Glutamatergic neuron (in vitro differentiated cells): ENCODE measurements around the gene BBX. TPM values are rescaled to one million over a fixed set of nuclear protein-coding genes. Genes with fewer than 3 reads are reported as not detected.

Experiments used
- DNase-seq: peaks from one replicate; pipeline ENCODE4 v3.0.0; 2022
- H3K27ac Mint-ChIP-seq: one replicate; pipeline ENCODE4 v1.8.0; 2020; ENCODE audit warnings: mild to moderate bottlenecking, mixed read lengths, inconsistent platforms; ENCODE audit not compliant: unreplicated experiment
- H3K27me3 Mint-ChIP-seq: one replicate; pipeline ENCODE4 v1.8.0; 2020; ENCODE audit warnings: mild to moderate bottlenecking, moderate library complexity, mixed read lengths, inconsistent platforms; ENCODE audit not compliant: unreplicated experiment
- H3K36me3 Mint-ChIP-seq: one replicate; pipeline ENCODE4 v1.8.0; 2020; ENCODE audit warnings: mild to moderate bottlenecking, mixed read lengths, inconsistent platforms; ENCODE audit not compliant: unreplicated experiment
- H3K4me1 Mint-ChIP-seq: one replicate; pipeline ENCODE4 v1.8.0; 2020; ENCODE audit warnings: mild to moderate bottlenecking, low read depth, mixed read lengths, inconsistent platforms; ENCODE audit not compliant: unreplicated experiment
- H3K4me3 Mint-ChIP-seq: one replicate; pipeline ENCODE4 v1.8.0; 2020; ENCODE audit warnings: mild to moderate bottlenecking, mixed read lengths, inconsistent platforms; ENCODE audit not compliant: unreplicated experiment
- H3K9me3 Mint-ChIP-seq: one replicate; pipeline ENCODE4 v1.8.0; 2020; ENCODE audit warnings: mild to moderate bottlenecking, moderate library complexity, mixed read lengths, inconsistent platforms; ENCODE audit not compliant: unreplicated experiment
- CTCF ChIP-seq: fragments of 200-600 bp; sonication (generic); IDR thresholded peaks from one replicate; pipeline ENCODE4 v1.5.0; 2021; ENCODE audit not compliant: partially characterized antibody, unreplicated experiment
- total RNA-seq: library from RNA; stranded (reverse); fragmentation: NEBNext Ultra II Directional; extraction: Animal tissue kit (Norgen Biotek cat#: 25700); gene quantifications from one replicate; pipeline ENCODE4 v1.2.1, GENCODE V29; 2021; ENCODE audit not compliant: unreplicated experiment

BBX gene
- total RNA-seq, 1 donor from 2014 or later, result 71.0 TPM

DNA sequence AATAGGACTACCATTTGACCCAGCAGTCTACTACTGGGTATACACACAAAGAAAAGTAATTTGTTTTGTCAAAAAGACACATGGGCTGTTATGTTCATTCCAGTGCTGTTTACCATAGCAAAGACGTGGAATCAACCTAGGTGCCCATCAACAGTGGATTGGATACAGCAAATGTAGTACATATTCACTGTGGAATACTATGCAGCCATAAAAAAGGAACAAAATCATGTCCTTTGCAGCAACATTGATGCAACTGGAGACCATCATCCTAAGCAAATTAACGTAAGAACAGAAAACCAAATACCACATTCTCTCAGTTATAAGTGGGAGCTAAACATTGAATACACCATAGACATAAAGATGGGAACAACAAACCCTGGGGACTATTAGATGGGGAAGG is 25.8 kb downstream of the BBX start:
- Mint-ChIP-seq H3K9me3 (no peaks in the 10 kb centered on the region), H3K27ac (no peak overlapping the region), H3K36me3 (no peaks in the 10 kb centered on the region), H3K27me3 (peaks cover 2% of the 10 kb centered on the region), H3K4me3 (no peak overlapping the region), H3K4me1 (no peaks in the 10 kb centered on the region)
- no peak for TF ChIP-seq CTCF
- DNase-seq, result no peak

GRCh38 chr3:107555359-107555758 is 32.6 kb downstream of the BBX start:
- DNase-seq, result no peak
- Mint-ChIP-seq H3K9me3 (no peaks in the 10 kb centered on the region), H3K4me1 (peaks cover 2% of the 10 kb centered on the region), H3K36me3 (no peaks in the 10 kb centered on the region), H3K4me3 (no peak overlapping the region), H3K27me3 (no peaks in the 10 kb centered on the region), H3K27ac (no peak overlapping the region)
- no peak for TF ChIP-seq CTCF

- Mint-ChIP-seq H3K4me1 (peaks cover 2% of the 10 kb centered on the region), H3K27ac (no peak overlapping the region), H3K4me3 (no peak overlapping the region), H3K36me3 (no peaks in the 10 kb centered on the region), H3K27me3 (no peaks in the 10 kb centered on the region), H3K9me3 (no peaks in the 10 kb centered on the region)
- no peak for DNase-seq
- TF ChIP-seq CTCF, result no peak
Observed at GRCh38 chr3:107557743-107558142, 35.0 kb downstream of the BBX start.

- DNase-seq, result no peak
- Mint-ChIP-seq H3K4me3 (no peak overlapping the region), H3K4me1 (peaks cover 2% of the 10 kb centered on the region), H3K27ac (no peak overlapping the region), H3K9me3 (no peaks in the 10 kb centered on the region), H3K27me3 (no peaks in the 10 kb centered on the region), H3K36me3 (no peaks in the 10 kb centered on the region)
- TF ChIP-seq CTCF, result no peak
Observed at GRCh38 chr3:107560166-107560565, 37.4 kb downstream of the BBX start.

- no peak overlapping the region for H3K4me3 Mint-ChIP-seq
- H3K4me1 Mint-ChIP-seq, result peaks cover 2% of the 10 kb centered on the region
- H3K9me3 Mint-ChIP-seq, result no peaks in the 10 kb centered on the region
- no peak for TF ChIP-seq CTCF
- no peak for DNase-seq
- H3K36me3 Mint-ChIP-seq, result no peaks in the 10 kb centered on the region
- no peaks in the 10 kb centered on the region for H3K27me3 Mint-ChIP-seq
- H3K27ac Mint-ChIP-seq, result no peak overlapping the region
Observed at GRCh38 chr3:107561980-107562379, 39.2 kb downstream of the BBX start.
